HG03139 (cell line): ENCODE data around the gene SASH3.

Experiments
- ATAC-seq: cut with Tn5 transposase; IDR thresholded peaks from one replicate; pipeline ENCODE4 v1.9.1; 2021; ENCODE audit not compliant: unreplicated experiment

Gene SASH3

GRCh38 chrX:129804806-129805205, 25.1 kb downstream of the SASH3 start:
- no peak for ATAC-seq

DNA sequence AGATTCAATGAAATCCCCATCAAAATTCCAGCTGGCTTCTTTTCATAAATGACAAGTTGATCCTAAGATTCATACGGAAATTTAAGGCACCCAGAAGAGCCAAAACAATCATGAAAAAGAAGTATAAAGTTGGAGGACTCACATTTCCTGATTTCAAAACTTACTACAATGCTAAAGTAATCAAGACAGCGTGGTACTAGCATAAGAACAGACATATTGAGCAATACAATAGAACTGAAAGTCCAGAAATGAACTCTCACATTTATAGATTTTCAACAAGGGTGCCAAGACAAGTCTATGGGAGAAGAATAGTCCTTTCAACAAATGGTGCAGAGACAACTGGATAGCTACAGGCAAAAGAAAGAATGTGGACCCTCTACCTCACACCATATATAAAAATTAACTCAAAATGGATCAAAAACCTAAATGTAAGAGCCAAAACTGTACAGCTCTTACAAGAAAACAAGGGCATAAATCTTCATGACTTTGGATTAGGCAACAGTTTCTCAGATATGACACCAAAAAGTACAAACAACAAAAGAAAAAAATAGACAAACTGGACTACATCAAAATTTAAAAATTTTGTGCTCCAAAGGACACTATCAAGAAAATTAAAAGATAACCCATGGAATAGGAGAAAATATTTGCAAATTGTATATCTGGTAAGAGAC, 28.5 kb downstream of the SASH3 start:
- no peak for ATAC-seq

GRCh38 chrX:129808829-129809796, 29.4 kb downstream of the SASH3 start:
- no peak for ATAC-seq

DNA sequence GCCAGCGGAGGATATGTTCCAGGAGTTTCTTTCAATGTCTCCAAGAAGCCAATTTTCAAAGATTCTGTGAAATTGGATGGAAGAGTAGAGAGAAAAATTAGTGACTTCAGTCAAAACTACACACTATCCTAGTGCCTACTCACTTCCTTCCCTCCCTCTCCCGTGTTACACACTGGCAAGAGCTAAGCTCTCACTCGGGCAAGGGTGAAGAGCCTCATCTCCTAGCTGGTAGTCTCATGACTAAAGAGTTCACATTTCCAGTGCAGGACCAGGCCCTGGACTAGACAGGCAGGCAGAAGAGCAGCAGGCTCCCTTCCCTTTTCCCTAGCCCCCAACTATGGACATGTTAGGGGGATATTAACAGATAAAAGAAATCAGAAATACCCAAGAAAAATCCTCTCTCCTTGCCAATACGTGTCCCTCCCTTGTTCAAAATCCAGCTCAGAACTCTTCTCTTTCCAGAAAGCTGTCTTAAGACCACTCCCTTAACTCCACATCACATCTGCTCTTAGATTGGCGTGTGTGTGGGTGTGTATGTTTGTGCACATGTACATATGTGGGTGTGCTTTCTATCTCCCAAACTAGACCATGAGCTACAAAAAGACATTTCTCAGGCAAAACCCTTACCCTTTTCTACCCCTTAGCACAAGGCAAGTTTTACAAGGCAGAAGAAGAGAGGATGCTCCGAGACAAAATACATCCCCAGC, 34.1 kb downstream of the SASH3 start:
- ATAC-seq: no peak

GRCh38 chrX:129818123-129818522, 38.4 kb downstream of the SASH3 start:
- no peak for ATAC-seq

DNA sequence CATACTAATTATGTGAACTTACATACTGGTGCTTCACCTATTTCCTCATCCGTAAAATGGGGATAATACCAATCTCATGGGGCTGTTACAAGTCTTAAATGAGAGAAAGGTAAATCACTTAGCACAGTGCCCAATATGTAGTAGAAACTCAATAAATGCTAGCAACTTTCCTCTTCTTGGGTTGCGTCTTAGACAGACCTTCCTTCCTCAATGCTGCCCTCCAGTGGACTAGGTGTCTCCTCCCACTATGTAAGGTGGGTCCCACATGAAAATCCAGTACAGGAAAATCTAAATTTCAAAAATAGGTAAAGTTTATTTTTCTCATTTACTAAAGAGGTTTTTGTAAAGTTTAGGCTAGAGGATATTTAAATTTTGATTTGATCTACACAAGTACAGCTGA, 43.4 kb downstream of the SASH3 start:
- no peak for ATAC-seq

GRCh38 chrX:129823522-129823921, 43.8 kb downstream of the SASH3 start:
- no peak for ATAC-seq

GRCh38 chrX:129824620-129825019, 44.9 kb downstream of the SASH3 start:
- ATAC-seq: no peak

DNA sequence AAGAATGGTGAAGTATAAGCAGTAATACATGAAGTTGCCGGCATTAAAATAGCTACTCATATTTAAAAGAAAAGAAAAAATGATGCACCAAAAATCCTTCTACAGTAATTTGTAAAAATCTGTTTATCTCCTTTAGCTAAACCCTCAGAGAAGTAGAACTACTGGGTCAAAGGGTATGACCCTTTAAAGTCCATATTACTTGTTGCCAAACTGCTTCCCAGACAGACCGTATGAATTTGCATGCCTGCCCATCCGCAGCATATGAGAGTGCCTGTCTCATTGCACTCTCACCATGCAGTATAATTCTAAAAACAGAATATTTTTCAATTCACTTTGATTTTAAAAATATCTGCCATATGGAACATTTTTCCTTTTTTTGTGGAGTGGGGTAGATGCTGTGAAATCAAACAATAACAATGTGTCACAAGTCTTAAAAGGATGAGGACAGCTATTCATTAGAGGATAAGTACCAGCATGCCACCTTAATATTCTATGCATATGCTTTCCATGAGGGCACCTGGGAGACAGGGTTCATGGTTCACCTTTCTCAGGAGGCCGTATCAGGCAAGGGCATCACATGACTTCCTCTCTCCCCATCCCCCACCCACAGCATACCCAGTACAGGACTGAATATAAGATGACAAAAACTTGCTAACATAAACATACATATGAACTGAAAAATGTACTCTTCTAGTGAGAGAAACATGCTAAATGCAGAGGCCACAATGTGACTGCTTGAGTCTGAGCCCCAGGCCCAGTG, 46.2 kb downstream of the SASH3 start:
- ATAC-seq: no peak

DNA sequence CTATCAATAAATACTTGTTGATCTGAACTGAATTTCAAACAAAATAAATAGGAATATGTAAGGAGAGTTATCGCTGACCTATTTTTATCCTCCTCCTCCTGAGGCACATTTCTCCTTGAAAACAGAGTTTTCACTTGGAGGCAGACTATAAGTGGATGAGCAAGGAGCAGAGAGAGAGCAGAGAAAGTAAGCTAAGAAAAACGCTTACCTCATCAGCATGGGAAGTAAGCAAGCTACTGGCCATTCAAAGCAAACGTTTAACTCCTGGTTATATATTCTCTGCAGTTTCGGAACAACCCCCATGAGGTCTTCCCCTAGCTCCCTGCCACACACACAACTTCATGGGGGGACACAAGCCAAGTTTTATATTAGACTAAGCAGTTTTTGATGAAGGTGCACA, 50.7 kb downstream of the SASH3 start:
- ATAC-seq: no peak

DNA sequence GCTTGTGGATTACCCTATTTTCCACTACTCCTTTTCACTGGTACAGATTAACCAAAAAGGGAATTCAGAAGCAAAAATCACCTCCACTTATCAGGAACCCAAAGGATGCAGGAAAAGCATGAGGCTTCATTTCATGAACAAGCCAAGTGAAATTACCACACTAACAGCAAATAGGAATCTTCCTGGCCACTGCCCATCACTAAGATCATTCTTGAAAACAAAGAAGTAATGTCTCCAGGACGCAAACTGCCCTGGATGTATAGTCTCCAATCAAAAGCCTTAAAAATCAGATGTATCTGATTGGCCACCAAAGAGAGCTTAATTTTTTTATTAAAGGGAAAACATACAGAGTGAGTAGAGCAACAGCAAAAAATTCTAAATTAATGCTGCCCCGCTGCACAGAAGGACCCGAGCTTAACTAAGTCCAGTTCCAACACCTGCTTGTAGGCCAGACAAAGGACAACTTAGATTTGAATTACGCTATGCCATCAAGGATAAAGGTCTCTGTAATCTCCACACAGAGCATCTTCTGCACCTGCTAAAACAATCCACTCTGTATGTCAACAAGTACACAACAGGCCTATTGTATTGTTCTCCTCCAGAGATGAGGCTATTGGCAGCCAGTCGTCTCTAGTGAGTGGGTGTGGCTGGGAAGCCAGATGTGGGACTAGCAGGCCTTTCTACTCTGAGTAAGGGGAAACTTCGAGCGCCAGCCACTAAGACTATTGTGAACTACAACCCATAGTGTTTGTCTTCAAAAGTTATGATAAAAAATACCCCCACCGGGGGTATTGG, 51.5 kb downstream of the SASH3 start:
- no peak for ATAC-seq

GRCh38 chrX:129833153-129833990, 53.6 kb downstream of the SASH3 start:
- no peak for ATAC-seq

DNA sequence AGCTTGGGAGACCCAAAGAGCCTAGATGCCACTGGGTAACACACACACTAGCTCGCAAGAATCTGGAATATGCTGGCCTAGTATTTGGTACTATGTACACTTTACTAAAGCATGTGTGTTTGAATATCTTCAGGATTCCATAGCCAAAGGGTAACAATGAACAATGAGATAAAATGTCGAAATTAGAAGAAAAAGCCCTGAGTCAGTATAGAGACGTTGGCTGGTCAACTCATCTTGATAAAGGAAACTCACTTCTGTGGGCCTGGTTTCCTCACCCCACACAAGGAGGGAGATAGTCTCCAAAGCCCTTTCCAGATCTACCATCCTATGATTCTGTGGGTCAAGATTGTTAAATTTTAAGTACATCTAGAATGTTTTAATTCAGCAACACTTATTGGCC, 57.1 kb downstream of the SASH3 start:
- no peak for ATAC-seq

DNA sequence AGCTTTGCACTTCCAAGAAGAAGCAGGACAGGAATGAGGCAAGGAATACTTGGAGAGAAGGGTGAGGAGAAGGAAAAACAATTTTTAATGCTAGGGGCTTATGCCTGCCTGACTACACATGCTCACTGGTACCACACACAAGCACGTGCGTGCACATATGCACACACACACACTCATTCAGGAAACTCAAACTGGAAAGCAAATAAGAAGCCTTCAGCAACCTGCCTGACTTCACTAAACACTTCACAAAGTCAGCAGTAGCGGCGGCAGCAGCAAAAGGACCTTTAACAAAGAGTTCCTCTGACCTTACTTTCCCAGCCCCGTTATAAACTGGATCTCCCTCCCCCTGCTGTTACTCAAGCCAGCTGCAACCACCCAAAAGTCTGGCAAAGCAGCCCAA, 60.6 kb downstream of the SASH3 start:
- no peak for ATAC-seq

GRCh38 chrX:129842510-129843208, 62.9 kb downstream of the SASH3 start:
- ATAC-seq: no peak

- ATAC-seq: no peak
These were observed 63.4 kb downstream of the SASH3 start for GRCh38 chrX:129843209-129843458.

GRCh38 chrX:129843459-129844306, 63.9 kb downstream of the SASH3 start, which contains the start of gene ZDHHC9:
ZDHHC9 (minus strand) TSS chrX:129843886; CDS start chrX:129841945, 1,941 bp downstream.
- peak; percentile 98 for ATAC-seq
